ENCODE measurements around the gene TFB1M.

Gene TFB1M

GRCh38 chr6:155329460-155330132 lies 15.3 kb upstream of the TFB1M start:
- H3K9ac ChIP-seq (ENCODE audit: low read length), result no peak overlapping the region
- H3K79me2 ChIP-seq (ENCODE audit: insufficient read depth, low read length), result no peaks in the 10 kb centered on the region
- H3K27me3 ChIP-seq (ENCODE audit: insufficient read depth, low read length), result no peaks in the 10 kb centered on the region
- no peak overlapping the region for H2AFZ ChIP-seq (ENCODE audit: low read length)
- peak overlapping the region; percentile 41 for H3K27ac ChIP-seq (ENCODE audit: low read depth, low read length, poor library complexity, severe bottlenecking)
- no peaks in the 10 kb centered on the region for H3K36me3 ChIP-seq (ENCODE audit: insufficient read depth, low read length)
- no peak overlapping the region for H3K4me2 ChIP-seq (ENCODE audit: low read length)
- H3K9me3 ChIP-seq (ENCODE audit: low read length), result no peaks in the 10 kb centered on the region
- no peak overlapping the region for H3K4me3 ChIP-seq (ENCODE audit: low read depth, low read length, poor library complexity, severe bottlenecking)
- no peaks in the 10 kb centered on the region for H3F3A ChIP-seq (ENCODE audit: insufficient read depth, low read length)
- no peaks in the 10 kb centered on the region for H3K9me2 ChIP-seq (ENCODE audit: low read depth, low read length)
- H4K20me1 ChIP-seq (ENCODE audit: insufficient read depth, low read length), result no peaks in the 10 kb centered on the region
- H3K4me1 ChIP-seq (ENCODE audit: insufficient read depth, low read length, severe bottlenecking), result peaks cover 34% of the 10 kb centered on the region
- TF ChIP-seq EZH2 (IDR thresholded peaks at IDR 0.05; ENCODE audit: borderline replicate concordance, low read length), result no peak
- no peak for TF ChIP-seq CTCF (IDR thresholded peaks at IDR 0.05; ENCODE audit: low read length)

- no peaks in the 10 kb centered on the region for H3K36me3 ChIP-seq (ENCODE audit: insufficient read depth, low read length)
- peak overlapping the region; percentile 41 for H3K27ac ChIP-seq (ENCODE audit: low read depth, low read length, poor library complexity, severe bottlenecking)
- H3K27me3 ChIP-seq (ENCODE audit: insufficient read depth, low read length), result no peaks in the 10 kb centered on the region
- TF ChIP-seq CTCF (IDR thresholded peaks at IDR 0.05; ENCODE audit: low read length) (no peak), EZH2 (IDR thresholded peaks at IDR 0.05; ENCODE audit: borderline replicate concordance, low read length) (no peak)
- H3K4me1 ChIP-seq (ENCODE audit: insufficient read depth, low read length, severe bottlenecking), result peaks cover 27% of the 10 kb centered on the region
- H3K9me2 ChIP-seq (ENCODE audit: low read depth, low read length), result no peaks in the 10 kb centered on the region
- no peaks in the 10 kb centered on the region for H3K9me3 ChIP-seq (ENCODE audit: low read length)
- H3K4me3 ChIP-seq (ENCODE audit: low read depth, low read length, poor library complexity, severe bottlenecking), result no peak overlapping the region
- no peaks in the 10 kb centered on the region for H3K79me2 ChIP-seq (ENCODE audit: insufficient read depth, low read length)
- H2AFZ ChIP-seq (ENCODE audit: low read length), result peak overlapping the region; percentile 96; the same call in 1 of the 2 replicates
- no peak overlapping the region for H3K4me2 ChIP-seq (ENCODE audit: low read length)
- H4K20me1 ChIP-seq (ENCODE audit: insufficient read depth, low read length), result no peaks in the 10 kb centered on the region
- no peak overlapping the region for H3K9ac ChIP-seq (ENCODE audit: low read length)
- no peaks in the 10 kb centered on the region for H3F3A ChIP-seq (ENCODE audit: insufficient read depth, low read length)
Observed at GRCh38 chr6:155328539-155329459, 14.5 kb upstream of the TFB1M start.

GRCh38 chr6:155328074-155328538 lies 13.8 kb upstream of the TFB1M start:
- Histone ChIP-seq H4K20me1 (ENCODE audit: insufficient read depth, low read length) (no peaks in the 10 kb centered on the region), H2AFZ (ENCODE audit: low read length) (peak overlapping the region; percentile 96; the same call in 1 of the 2 replicates), H3K27ac (ENCODE audit: low read depth, low read length, poor library complexity, severe bottlenecking) (peak overlapping the region; percentile 41), H3K4me2 (ENCODE audit: low read length) (no peak overlapping the region), H3K9me3 (ENCODE audit: low read length) (no peaks in the 10 kb centered on the region), H3F3A (ENCODE audit: insufficient read depth, low read length) (no peaks in the 10 kb centered on the region), H3K79me2 (ENCODE audit: insufficient read depth, low read length) (no peaks in the 10 kb centered on the region), H3K9ac (ENCODE audit: low read length) (peak overlapping the region; percentile 16; the same call in 1 of the 2 replicates), H3K27me3 (ENCODE audit: insufficient read depth, low read length) (no peaks in the 10 kb centered on the region), H3K4me3 (ENCODE audit: low read depth, low read length, poor library complexity, severe bottlenecking) (no peak overlapping the region), H3K36me3 (ENCODE audit: insufficient read depth, low read length) (no peaks in the 10 kb centered on the region), H3K4me1 (ENCODE audit: insufficient read depth, low read length, severe bottlenecking) (peaks cover 20% of the 10 kb centered on the region), H3K9me2 (ENCODE audit: low read depth, low read length) (no peaks in the 10 kb centered on the region)
- TF ChIP-seq EZH2 (IDR thresholded peaks at IDR 0.05; ENCODE audit: borderline replicate concordance, low read length) (no peak), CTCF (IDR thresholded peaks at IDR 0.05; ENCODE audit: low read length) (no peak)

Measured in OCI-LY1 (cell line).